HepG2 (cell line): Measurements from ENCODE around the gene GPR15. TPM values are rescaled to one million over a fixed set of nuclear protein-coding genes. Genes with fewer than 3 reads are reported as not detected.

ENCODE experiments used
- ETV6 ChIP-seq: sonication (generic); formaldehyde crosslinking; conservative IDR thresholded peaks from 2 replicates; pipeline ENCODE4 v1.4.0; 2020; ENCODE audit warnings: missing genetic modification reagents
- PRDM4 ChIP-seq: sonication (generic); formaldehyde crosslinking; IDR thresholded peaks from 2 replicates; pipeline ENCODE4 v1.9.0; 2021; ENCODE audit warnings: missing genetic modification reagents, borderline replicate concordance
- RERE ChIP-seq: IDR thresholded peaks from 2 replicates; pipeline ENCODE4 v1.6.1; 2016; ENCODE audit warnings: low read depth, missing genetic modification reagents, missing compliant biosample characterization
- SMARCC2 ChIP-seq: fragments of 450-650 bp; IDR thresholded peaks from 2 replicates; pipeline ENCODE4 v1.6.1; 2017; ENCODE audit warnings: antibody characterized with exemption, mild to moderate bottlenecking
- ZBTB26 ChIP-seq: IDR thresholded peaks from 2 replicates; pipeline ENCODE4 v1.6.1; 2016; ENCODE audit warnings: missing compliant biosample characterization, missing genetic modification reagents, borderline replicate concordance
- ZKSCAN8 ChIP-seq: IDR thresholded peaks from 2 replicates; pipeline ENCODE4 v1.6.1; 2016; ENCODE audit warnings: borderline replicate concordance, missing genetic modification reagents, missing compliant biosample characterization
- ZNF142 ChIP-seq: sonication (generic); formaldehyde crosslinking; IDR thresholded peaks from 2 replicates; pipeline ENCODE4 v1.4.0; 2020; ENCODE audit warnings: missing genetic modification reagents
- polyA plus RNA-seq, 8 experiments: library from polyadenylated mRNA; depleted of rRNA in 3 of 8; stranded (reverse) in 7 of 8; unstranded in 1 of 8; fragments of >200 nt; fragmentation: Illumina TruSeq in 4 of 8; extraction: Trizol in 4 of 8; gene quantifications; 2 replicates each; pipeline versions ENCODE4 v1.2.1 to v1.2.3, GENCODE V29; 2011 to 2016; ENCODE audit warnings: low read depth in 4 of 8, missing spikeins in 1 of 8, mixed read lengths in 1 of 8; ENCODE audit not compliant: insufficient read depth in 1 of 8
- total RNA-seq, 5 experiments: library from RNA; depleted of rRNA; stranded (reverse); fragments of >200 nt; fragmentation: Illumina TruSeq; extraction: Trizol; gene quantifications; 2 replicates each; pipeline ENCODE4 v1.2.3, GENCODE V29; 2016; ENCODE audit warnings: low read depth in 1 of 5
- TF ChIP-seq, protein P1 (sequence below): IDR thresholded peaks from 2 replicates; pipeline ENCODE4 v1.6.1; 2016; ENCODE audit warnings: missing compliant biosample characterization, missing genetic modification reagents, borderline replicate concordance
- TF ChIP-seq, protein P2 (sequence below): IDR thresholded peaks from 2 replicates; pipeline ENCODE4 v1.6.1; 2016; ENCODE audit warnings: control low read depth

GPR15 gene
- total and polyA plus RNA-seq, 2 of the 13 experiments (the other 11 are each of a cell fraction or from before 2014, with no cell fraction given): not detected

DNA sequence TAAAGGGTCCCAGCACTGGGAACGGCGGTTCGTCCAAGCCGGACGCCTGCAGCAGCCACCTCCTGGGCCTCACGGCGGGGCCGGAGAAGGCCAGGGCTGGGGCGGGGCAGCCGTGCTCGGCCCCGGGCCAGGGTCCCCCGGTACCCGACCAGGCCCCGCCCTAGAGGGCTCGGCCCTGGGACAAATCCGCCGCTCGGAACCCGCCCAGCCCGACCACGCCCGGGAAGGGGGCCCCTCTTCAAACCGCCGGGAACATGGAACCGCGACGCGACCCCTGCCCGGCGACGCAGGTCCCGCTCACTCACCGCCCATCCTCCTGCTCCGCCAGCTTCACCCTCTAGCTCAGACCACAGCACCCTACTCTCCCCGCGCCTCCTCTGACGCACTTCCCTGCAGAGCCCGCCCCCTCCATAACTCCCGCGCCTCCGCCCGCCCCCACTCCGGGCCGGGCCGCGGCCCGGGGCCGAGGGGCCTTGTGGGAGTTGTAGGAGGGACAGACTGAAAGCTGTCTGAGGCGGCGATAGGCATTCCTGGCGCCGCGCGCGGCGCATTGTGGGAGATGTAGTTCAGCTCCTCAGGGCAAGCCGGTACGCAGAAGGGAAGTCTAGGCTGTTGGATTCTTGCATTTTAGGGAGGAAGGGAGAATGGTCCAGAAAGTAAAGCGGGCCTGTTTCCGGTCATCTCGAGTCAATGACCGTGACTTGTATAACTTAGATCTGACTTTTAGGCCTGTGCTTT lies 9.1 kb upstream of the GPR15 start, which contains the start of gene CLDND1 (continued):
- no peak for TF ChIP-seq RERE
- TF ChIP-seq, protein P1, sequence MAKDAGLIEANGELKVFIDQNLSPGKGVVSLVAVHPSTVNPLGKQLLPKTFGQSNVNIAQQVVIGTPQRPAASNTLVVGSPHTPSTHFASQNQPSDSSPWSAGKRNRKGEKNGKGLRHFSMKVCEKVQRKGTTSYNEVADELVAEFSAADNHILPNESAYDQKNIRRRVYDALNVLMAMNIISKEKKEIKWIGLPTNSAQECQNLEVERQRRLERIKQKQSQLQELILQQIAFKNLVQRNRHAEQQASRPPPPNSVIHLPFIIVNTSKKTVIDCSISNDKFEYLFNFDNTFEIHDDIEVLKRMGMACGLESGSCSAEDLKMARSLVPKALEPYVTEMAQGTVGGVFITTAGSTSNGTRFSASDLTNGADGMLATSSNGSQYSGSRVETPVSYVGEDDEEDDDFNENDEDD (CRISPR knock-in tag): peak; percentile 71; the same call in 1 of the 2 replicates
- TF ChIP-seq ETV6 (CRISPR knock-in tag): no peak
- TF ChIP-seq, protein P2, sequence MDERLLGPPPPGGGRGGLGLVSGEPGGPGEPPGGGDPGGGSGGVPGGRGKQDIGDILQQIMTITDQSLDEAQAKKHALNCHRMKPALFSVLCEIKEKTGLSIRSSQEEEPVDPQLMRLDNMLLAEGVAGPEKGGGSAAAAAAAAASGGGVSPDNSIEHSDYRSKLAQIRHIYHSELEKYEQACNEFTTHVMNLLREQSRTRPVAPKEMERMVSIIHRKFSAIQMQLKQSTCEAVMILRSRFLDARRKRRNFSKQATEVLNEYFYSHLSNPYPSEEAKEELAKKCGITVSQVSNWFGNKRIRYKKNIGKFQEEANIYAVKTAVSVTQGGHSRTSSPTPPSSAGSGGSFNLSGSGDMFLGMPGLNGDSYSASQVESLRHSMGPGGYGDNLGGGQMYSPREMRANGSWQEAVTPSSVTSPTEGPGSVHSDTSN (CRISPR knock-in tag): no peak
- TF ChIP-seq ZBTB26: 0 out of 2 replicates have a peak, but pooled peaks have one; percentile 53
- TF ChIP-seq ZKSCAN8: no peak
- peak; percentile 42; the same call in 1 of the 2 replicates for TF ChIP-seq ZNF142
- no peak for TF ChIP-seq SMARCC2
- no peak for TF ChIP-seq PRDM4 (CRISPR knock-in tag)
